Amygdala (tissue), 56 donors: Measurements from ENCODE around the gene RCHY1.
"Not testable (repeated sequence)": the region's sequence is repeated elsewhere in the genome, so short reads cannot be mapped to it uniquely, and the experiment has no call there.

Experiments used
- DNase-seq, 56 donors: peaks; one replicate each; lab custom pipeline; 2025; lab: John Stamatoyannopoulos, UW

Gene RCHY1

GRCh38 chr4:75514131-75514948 is at the start of gene RCHY1, which contains the start of gene THAP6:
Gene RCHY1 (minus strand): TSS chr4:75514403. CDS start chr4:75514286, 117 bp downstream.
Gene THAP6 (plus strand): TSS chr4:75514473. CDS start chr4:75515453, 980 bp downstream.
- peak; percentile 77 to 98 (median 92) for DNase-seq

- no peak for DNase-seq
These were observed 47.6 kb upstream of the RCHY1 start for GRCh38 chr4:75561789-75562188.

- DNase-seq, result no peak
These were observed 43.5 kb upstream of the RCHY1 start for GRCh38 chr4:75557696-75558095.

- DNase-seq, result no peak
These were observed 41.3 kb upstream of the RCHY1 start, which contains the start of gene ODAPH for GRCh38 chr4:75555294-75556164. Gene ODAPH (plus strand): TSS chr4:75556066. CDS start chr4:75556083, 17 bp downstream.

GRCh38 chr4:75552452-75552851 is 38.2 kb upstream of the RCHY1 start:
- DNase-seq, result no peak

- no peak for DNase-seq
These were observed 34.8 kb upstream of the RCHY1 start for GRCh38 chr4:75549019-75549418.

GRCh38 chr4:75547647-75548387 is 33.6 kb upstream of the RCHY1 start:
- peak in 3 of 56 donors; percentile 6 to 11 (median 8) for DNase-seq

- DNase-seq, result no peak
These were observed 31.3 kb upstream of the RCHY1 start for GRCh38 chr4:75545526-75545925.

GRCh38 chr4:75544870-75545269 is 30.7 kb upstream of the RCHY1 start:
- no peak for DNase-seq

- DNase-seq, result not testable (repeated sequence)
These were observed 30.0 kb upstream of the RCHY1 start for GRCh38 chr4:75544220-75544619.

- no peak for DNase-seq
These were observed 28.6 kb upstream of the RCHY1 start for GRCh38 chr4:75542824-75543223.

- not testable (repeated sequence) for DNase-seq
These were observed 23.1 kb upstream of the RCHY1 start for GRCh38 chr4:75537308-75537707.

GRCh38 chr4:75533926-75534325 is 19.7 kb upstream of the RCHY1 start:
- DNase-seq, result not testable (repeated sequence)

GRCh38 chr4:75533339-75533887 is 19.2 kb upstream of the RCHY1 start:
- DNase-seq, result not testable (repeated sequence)

- DNase-seq, result not testable (repeated sequence)
These were observed 17.4 kb upstream of the RCHY1 start for GRCh38 chr4:75531536-75532143.

- no peak for DNase-seq
These were observed 16.5 kb upstream of the RCHY1 start for GRCh38 chr4:75530556-75531322.

GRCh38 chr4:75527482-75527881 is 13.3 kb upstream of the RCHY1 start:
- DNase-seq, result no peak

- no peak for DNase-seq
These were observed 11.7 kb upstream of the RCHY1 start for GRCh38 chr4:75525910-75526309.

- no peak for DNase-seq
These were observed 10.9 kb upstream of the RCHY1 start for GRCh38 chr4:75525086-75525485.
